ENCODE data around the gene SRC.

The SRC gene

GRCh38 chr20:37398750-37399621, 53.0 kb downstream of the SRC start:
- no peak for DNase-seq

GRCh38 chr20:37401282-37401929, 55.5 kb downstream of the SRC start:
- DNase-seq = no peak

- no peak for DNase-seq
These were observed 56.2 kb downstream of the SRC start for GRCh38 chr20:37401930-37402675.

- DNase-seq = no peak
These were observed 57.4 kb downstream of the SRC start for GRCh38 chr20:37403107-37404033.

- DNase-seq = no peak
These were observed 58.5 kb downstream of the SRC start for GRCh38 chr20:37404461-37404890.

- DNase-seq = no peak
These were observed 59.5 kb downstream of the SRC start for GRCh38 chr20:37405351-37405897.

GRCh38 chr20:37406010-37406998, 60.4 kb downstream of the SRC start:
- peak; percentile 47 for DNase-seq

- DNase-seq = no peak
These were observed 61.2 kb downstream of the SRC start for GRCh38 chr20:37407019-37407566.

- DNase-seq = no peak
These were observed 61.6 kb downstream of the SRC start for GRCh38 chr20:37407573-37408002.

GRCh38 chr20:37408302-37409193, 62.6 kb downstream of the SRC start:
- DNase-seq = no peak

- DNase-seq = no peak
These were observed 65.7 kb downstream of the SRC start for GRCh38 chr20:37411408-37412219.

- no peak for DNase-seq
These were observed 67.0 kb downstream of the SRC start for GRCh38 chr20:37413023-37413334.

- DNase-seq = no peak
These were observed 67.4 kb downstream of the SRC start for GRCh38 chr20:37413379-37413778.

GRCh38 chr20:37414224-37415035, 68.5 kb downstream of the SRC start:
- DNase-seq = no peak

- no peak for DNase-seq
These were observed 69.5 kb downstream of the SRC start for GRCh38 chr20:37415118-37416085.

- no peak for DNase-seq
These were observed 70.3 kb downstream of the SRC start for GRCh38 chr20:37416100-37416847.

All from activated naive CD4-positive, alpha-beta T cell treated with anti-CD3 and anti-CD28 coated beads, Interleukin-2, amount 50 U/mL, for 16 hours (primary cell).